Tibial artery (tissue), 4 donors: ENCODE measurements around the gene ZNRF2.

ENCODE experiments used
- DNase-seq, 2 donors: peaks; one replicate each; pipeline ENCODE4 v3.0.0-alpha.2; 2019
- H3K27ac ChIP-seq, 2 donors: fragments of 200-600 bp; sonication (generic) in 1 of 2; 1 replicate in 1 of 2; 2 replicates in 1 of 2; pipeline ENCODE4 v1.5.1; 2018 to 2019; ENCODE audit warnings: mild to moderate bottlenecking in 1 of 2
- H3K27me3 ChIP-seq, 2 donors: fragments of 200-600 bp; sonication (generic) in 1 of 2; one replicate each; pipeline versions ENCODE4 v1.5.1 to v1.6.0; 2016 to 2019
- H3K36me3 ChIP-seq, 3 donors: fragments of 200-600 bp; sonication (generic) in 2 of 3; one replicate each; pipeline ENCODE4 v1.5.1; 2016 to 2019; ENCODE audit warnings: mild to moderate bottlenecking in 2 of 3
- H3K4me1 ChIP-seq, 4 donors: fragments of 200-600 bp; sonication (generic) in 2 of 4; 1 replicate in 3 of 4; 2 replicates in 1 of 4; pipeline ENCODE4 v1.5.1; 2016 to 2019
- H3K4me3 ChIP-seq, 2 donors: fragments of 200-600 bp; sonication (generic) in 1 of 2; 1 replicate in 1 of 2; 2 replicates in 1 of 2; pipeline ENCODE4 v1.5.1; 2018 to 2019; ENCODE audit warnings: mild to moderate bottlenecking in 2 of 2
- H3K9me3 ChIP-seq, 3 donors: fragments of 200-600 bp; sonication (generic) in 1 of 3; one replicate each; pipeline ENCODE4 v1.5.1; 2016 to 2019
- intact Hi-C: fragments of 100-400 bp; cut with DNase I; formaldehyde crosslinking; loops from one replicate; pipeline ENCODE4 v1.15.0; 2023; ENCODE audit warnings: low total_unique reads
- TF ChIP-seq, protein P1 (sequence below), 2 experiments: fragments of 200-600 bp in 1 of 2; fragments of 450-650 bp in 1 of 2; IDR thresholded peaks; one replicate each; pipeline ENCODE4 v1.5.1; 2017 to 2019; ENCODE audit warnings: antibody characterized with exemption in 2 of 2, mild to moderate bottlenecking in 1 of 2, moderate library complexity in 1 of 2

Gene ZNRF2

GRCh38 chr7:30353932-30354607 is 69.7 kb downstream of the ZNRF2 start:
- Histone ChIP-seq H3K27me3 (no peaks in the 10 kb centered on the region), H3K36me3 (no peaks in the 10 kb centered on the region), H3K4me1 (peaks cover 0 to 13% (median 3%) of the 10 kb centered on the region in 4 donors), H3K9me3 (no peaks in the 10 kb centered on the region), H3K27ac (no peak overlapping the region), H3K4me3 (no peak overlapping the region)
- intact Hi-C loops, result no loop called here
- TF ChIP-seq, protein P1, sequence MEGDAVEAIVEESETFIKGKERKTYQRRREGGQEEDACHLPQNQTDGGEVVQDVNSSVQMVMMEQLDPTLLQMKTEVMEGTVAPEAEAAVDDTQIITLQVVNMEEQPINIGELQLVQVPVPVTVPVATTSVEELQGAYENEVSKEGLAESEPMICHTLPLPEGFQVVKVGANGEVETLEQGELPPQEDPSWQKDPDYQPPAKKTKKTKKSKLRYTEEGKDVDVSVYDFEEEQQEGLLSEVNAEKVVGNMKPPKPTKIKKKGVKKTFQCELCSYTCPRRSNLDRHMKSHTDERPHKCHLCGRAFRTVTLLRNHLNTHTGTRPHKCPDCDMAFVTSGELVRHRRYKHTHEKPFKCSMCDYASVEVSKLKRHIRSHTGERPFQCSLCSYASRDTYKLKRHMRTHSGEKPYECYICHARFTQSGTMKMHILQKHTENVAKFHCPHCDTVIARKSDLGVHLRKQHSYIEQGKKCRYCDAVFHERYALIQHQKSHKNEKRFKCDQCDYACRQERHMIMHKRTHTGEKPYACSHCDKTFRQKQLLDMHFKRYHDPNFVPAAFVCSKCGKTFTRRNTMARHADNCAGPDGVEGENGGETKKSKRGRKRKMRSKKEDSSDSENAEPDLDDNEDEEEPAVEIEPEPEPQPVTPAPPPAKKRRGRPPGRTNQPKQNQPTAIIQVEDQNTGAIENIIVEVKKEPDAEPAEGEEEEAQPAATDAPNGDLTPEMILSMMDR (IDR thresholded peaks at IDR 0.05), result no peak
- DNase-seq, result no peak

GRCh38 chr7:30354791-30355190 is 70.4 kb downstream of the ZNRF2 start:
- no peaks in the 10 kb centered on the region for H3K27me3 ChIP-seq
- H3K9me3 ChIP-seq, result no peaks in the 10 kb centered on the region
- H3K4me1 ChIP-seq, result peaks cover 0 to 8% (median 3%) of the 10 kb centered on the region in 4 donors
- H3K36me3 ChIP-seq, result no peaks in the 10 kb centered on the region
- intact Hi-C loops, result no loop called here
- H3K4me3 ChIP-seq, result no peak overlapping the region
- TF ChIP-seq, protein P1 (IDR thresholded peaks at IDR 0.05), result no peak
- DNase-seq, result no peak
- no peak overlapping the region for H3K27ac ChIP-seq

DNA sequence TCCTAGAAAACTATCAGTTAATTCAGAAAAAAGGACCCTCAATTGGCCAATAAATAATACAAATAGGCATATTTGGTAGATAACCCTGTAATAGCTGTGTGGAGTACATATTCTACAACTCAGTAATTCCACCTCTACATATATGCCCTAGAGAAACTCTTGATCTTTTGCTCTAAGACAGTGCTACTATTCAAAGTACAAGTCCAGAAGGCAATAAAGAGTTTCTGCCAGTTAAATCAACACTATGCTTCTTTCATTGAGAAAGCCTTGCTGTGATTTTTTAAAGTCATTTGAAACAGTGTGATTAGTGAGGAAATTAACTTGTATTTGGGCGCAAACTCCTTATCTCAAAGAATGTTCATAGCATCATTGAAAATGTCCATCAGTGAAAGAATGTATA is 75.6 kb downstream of the ZNRF2 start:
- no peak overlapping the region for H3K4me3 ChIP-seq
- no peaks in the 10 kb centered on the region for H3K36me3 ChIP-seq
- no peak for DNase-seq
- TF ChIP-seq, protein P1 (IDR thresholded peaks at IDR 0.05), result no peak
- no peaks in the 10 kb centered on the region for H3K9me3 ChIP-seq
- H3K27me3 ChIP-seq, result no peaks in the 10 kb centered on the region
- H3K4me1 ChIP-seq, result no peaks in the 10 kb centered on the region
- H3K27ac ChIP-seq, result no peak overlapping the region
- intact Hi-C loops, result no loop called here

DNA sequence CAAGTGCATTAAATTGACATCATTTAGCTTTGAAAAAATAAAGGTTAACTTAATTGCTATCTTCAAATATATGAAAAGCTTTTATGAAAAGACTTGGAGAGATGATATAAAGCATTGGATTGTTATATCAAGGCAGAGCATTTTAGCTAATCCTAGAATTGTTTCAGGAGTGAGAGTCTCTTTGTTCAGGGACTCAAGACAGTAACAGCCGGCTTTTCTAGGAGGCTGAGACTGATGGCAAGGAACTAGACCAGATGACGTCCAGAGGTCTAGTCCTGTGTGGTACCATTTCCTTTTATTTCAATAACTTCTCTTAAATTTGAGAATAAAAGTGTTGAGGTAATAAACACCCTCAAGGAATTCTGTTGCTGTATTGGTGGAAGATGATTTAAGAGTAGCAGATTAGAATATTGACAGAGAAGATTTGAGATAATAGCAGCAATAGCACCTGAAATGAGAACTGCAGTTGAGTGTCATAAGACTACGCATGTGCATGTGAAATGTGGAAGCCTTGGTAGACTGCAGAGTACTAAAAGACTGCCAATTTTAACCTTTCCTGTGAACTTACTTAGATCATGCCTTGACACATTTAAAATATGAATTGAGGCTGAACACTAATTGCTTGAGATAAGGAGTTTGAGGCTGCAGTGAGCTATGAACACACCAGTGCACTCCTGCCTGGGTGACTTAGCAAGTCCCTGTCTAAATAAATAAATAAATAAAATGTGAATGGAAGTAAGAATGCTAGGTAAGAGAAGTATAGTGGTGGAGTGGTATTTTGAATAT is 79.6 kb downstream of the ZNRF2 start:
- Histone ChIP-seq H3K9me3 (no peaks in the 10 kb centered on the region), H3K27ac (no peak overlapping the region), H3K4me3 (no peak overlapping the region), H3K27me3 (no peaks in the 10 kb centered on the region), H3K4me1 (peaks cover 0 to 11% (median 0%) of the 10 kb centered on the region in 4 donors), H3K36me3 (no peaks in the 10 kb centered on the region)
- TF ChIP-seq, protein P1 (IDR thresholded peaks at IDR 0.05), result no peak
- intact Hi-C loops, result no loop called here
- no peak for DNase-seq

- no peak for DNase-seq
- Histone ChIP-seq H3K27ac (no peak overlapping the region), H3K4me1 (peaks cover 0 to 11% (median 0%) of the 10 kb centered on the region in 4 donors), H3K4me3 (no peak overlapping the region), H3K36me3 (no peaks in the 10 kb centered on the region), H3K9me3 (no peaks in the 10 kb centered on the region), H3K27me3 (no peaks in the 10 kb centered on the region)
- intact Hi-C loops, result no loop called here
- TF ChIP-seq, protein P1 (IDR thresholded peaks at IDR 0.05), result no peak
Measured at GRCh38 chr7:30364773-30365172, 80.4 kb downstream of the ZNRF2 start.
